SKM-1 treated with dmso at 0.1 percent for 144 hours (cell line): Measurements from ENCODE around the gene SIGLEC12.
A peak's percentile ranks its signal among the peaks of the same experiment; 100 is the strongest.

Experiments
- DNase-seq: peaks from one replicate; lab custom pipeline; 2025; ENCODE audit not compliant: unreplicated experiment; lab: John Stamatoyannopoulos, UW

SIGLEC12 gene

DNA sequence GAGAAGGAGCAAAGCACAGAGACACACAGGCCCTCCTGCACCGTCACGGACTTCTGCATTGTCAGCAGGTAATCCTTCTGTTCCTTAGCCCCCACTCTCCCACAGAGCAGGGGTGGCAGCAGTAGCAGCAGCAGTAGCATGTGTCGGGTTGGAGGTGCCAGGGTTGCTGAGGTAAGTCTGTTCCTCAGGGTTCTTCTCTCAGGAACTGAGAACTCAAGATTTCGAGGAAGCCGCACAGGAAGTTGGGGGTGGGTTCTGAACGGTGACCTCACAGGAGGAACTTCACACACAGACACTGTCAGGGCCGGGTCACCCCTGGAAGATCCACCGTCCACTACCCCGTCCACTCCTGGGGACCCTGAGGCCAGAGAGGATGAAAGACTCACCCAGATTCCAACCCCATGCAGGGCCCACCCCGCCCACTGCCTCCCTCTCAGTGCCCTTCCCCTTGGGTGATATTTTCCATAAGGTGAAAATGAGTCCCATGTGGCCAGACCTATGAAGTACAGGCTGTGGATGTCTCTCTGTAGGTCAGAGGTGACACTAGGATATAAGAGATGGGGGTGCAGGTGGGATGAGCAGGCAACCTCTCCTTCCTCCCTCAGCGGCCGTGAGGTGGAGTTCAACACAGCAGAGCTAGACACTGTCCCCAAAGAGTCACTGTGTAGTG, at the start of gene SIGLEC12:
TSS of gene SIGLEC12 (minus strand) at position 207 of the 670 bp plus-strand sequence. CDS start at position 140, 67 bp downstream.
- DNase-seq, result peak; percentile 33

DNA sequence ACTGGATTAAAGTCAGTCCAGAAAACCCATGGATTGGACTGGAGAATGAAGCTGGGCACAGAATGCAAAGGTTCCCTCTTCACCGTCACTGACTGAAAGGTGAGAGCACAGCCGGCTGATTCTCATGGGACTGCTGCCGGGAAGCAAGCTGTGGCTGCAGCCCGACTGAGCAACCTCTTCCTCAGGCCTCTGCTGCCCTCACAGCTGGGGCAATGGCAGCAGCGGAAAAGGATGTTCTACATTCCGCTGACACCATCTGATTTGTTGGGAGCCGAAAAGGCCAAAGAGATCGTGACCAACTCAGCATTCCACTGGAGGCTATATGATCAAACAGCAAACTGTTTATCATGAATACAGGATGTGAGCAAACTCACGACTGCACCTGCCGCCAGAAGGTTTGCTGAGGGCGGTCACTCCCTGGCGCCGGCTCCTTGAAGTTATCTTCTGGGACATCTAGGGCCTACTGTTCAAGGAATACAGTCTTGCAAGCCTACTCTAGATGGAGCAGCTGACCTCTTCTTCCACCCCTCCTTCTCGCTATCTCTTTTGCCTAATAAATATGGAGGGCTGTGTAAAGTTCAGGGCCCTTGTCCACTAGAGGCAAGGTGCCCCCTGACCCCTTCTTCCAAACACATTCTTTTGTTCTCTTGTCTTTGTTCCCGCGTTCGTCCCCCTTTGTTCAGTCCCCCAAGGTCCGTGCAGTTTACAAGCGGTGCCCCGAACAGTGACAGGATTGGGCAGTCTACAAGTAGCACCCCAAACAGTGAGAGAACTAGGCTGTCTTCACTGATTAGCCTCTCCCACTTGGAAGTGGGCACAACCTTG, 49.5 kb upstream of the SIGLEC12 start:
- DNase-seq, result no peak

DNA sequence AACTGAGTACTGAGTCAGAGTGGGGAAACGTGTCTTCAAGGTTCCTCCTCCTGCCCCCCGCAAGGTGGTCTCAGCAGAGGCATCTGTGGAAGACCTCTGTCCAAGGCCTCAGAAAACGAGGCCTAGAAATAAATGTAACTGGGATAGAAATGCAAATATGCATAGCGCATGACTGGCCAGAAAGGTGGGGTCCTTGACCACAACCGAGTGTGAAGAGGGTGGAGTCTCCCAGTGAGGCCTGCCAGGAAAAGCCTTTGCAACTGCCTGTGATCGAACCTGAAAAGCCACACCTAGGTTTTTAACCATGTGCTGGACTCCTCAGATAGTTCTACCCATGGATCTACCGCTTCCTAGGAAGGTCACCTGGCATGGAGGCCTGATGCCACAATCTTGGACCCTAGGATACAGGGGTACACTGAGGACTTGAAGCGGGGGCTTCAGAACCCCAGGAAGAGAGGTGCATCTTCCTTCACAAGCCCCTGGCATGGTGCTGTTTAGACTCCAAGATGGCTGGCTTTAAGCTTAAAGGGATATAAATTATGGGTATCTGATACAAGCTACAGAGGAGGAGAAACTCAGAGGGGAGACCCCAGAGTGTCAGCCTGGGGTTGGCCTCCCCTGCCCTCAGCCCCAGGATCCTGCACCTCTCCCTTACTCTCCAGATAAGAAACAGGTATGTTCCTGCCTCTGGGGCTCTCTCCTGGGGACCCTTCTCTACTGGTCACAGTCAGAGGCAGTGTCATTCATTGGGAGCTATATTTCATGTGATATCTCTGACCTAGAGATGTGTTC, 48.1 kb upstream of the SIGLEC12 start:
- no peak for DNase-seq

DNA sequence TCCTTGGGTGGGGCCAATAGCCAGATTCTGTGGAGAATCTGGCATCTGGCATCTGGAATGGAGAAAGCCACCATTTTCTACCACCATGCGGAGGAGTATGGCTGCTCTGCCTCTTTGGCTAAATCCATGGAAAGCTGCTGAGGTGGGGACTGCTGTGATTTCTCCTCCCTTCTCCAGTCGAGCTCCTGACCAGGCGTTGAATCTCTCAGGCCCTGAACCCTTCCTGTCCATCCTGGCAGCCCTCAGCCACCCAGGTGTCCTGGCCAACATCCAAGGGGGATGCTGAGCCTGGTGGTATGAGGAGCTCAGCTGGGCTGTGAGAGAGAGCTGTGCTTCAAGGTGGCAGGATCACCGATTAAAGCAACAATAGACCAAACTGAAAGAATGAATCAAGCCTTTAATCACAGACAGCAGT, 47.3 kb upstream of the SIGLEC12 start:
- no peak for DNase-seq

DNA sequence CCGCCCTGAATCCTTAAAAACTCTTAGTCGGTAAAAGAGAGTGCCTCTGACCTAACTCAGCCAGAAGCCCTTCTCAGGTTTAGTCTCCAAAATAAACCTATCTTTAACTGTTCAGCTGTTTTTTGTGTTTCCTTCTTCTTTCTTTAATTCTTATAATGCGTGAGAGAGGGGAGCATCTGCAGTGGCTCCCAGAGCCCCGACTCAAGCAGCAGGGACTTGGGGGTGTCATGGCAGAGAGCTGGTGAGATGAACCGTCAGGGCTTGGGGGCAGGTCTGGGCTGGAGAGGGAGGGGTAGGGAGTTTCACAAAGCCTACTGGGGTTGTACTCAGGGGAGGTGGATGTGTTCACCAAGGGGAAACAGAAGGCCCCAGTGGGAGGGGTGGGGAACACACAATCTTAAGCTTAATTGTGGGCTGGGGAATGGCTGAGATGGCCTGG, 46.6 kb upstream of the SIGLEC12 start:
- no peak for DNase-seq

DNA sequence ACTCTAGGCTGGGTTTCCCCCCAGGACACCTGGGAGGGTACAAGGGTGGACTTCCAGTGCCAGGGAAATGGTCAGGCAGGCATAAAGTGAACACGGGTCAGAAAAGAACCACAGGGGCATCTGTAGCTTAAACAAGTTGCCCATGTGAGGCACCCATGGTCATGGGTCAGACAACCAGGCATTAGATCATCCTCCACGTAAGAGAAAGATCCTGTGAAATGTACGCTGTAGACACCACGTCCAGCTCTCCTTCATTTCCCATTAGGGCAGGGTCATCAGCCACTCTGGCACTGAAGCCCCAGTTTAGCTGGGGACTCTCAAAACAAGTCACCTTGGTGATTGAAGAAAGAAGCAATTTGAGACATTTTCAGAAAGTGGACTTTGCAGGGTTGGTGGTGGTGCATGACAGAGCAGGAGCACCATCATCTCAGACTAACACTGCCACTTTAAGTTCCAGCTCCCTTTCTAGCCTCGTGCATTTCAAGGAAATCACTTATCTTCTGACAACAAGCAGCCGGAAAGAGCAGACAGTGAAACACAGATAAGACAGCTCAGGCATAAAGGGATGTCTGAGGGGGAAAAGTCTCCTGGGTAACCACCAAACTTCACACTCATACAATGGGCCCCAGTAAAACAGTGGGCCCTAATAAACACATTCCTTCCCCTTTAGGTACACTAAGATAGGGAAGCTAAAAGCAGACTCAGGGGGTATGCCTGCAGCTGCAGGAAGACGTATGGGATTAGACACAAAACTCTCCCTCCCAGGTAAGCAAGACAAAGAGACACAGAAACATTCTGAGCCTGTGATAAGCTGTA, 46.0 kb upstream of the SIGLEC12 start:
- DNase-seq, result no peak

DNA sequence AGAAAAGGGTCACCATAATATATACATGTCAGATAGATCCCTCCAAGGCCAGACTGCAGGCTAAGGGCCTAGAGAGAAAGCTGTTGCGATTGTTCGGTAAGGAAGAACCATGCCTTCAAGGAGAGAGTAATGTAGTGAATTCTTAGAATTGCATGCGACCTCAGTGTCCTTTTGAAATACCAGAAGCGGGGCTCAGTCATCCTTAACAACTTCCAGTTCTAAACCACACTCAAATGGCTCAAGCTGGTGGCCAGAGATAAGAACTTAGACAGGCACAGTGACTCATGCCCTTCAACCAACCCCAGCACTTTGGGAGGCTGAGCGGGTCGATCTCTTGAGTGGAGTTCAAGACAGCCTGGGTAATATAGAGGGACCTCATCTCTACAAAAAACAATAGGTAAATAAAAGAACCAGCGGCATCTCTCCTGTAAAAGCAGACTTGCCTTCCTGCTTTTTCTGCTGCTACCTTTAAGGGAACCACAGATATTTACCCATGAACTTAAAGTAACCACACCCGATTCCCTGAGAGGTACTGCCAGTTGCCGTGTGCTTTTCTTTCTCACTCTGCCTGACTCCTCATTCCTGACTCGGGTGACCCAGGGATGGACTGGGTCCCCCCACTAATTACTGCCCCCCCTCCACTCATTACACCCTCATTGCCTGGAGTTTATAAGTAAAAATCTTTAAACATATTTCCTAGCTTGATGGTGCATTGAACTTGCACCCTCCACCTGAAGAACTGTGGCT, 45.2 kb upstream of the SIGLEC12 start:
- DNase-seq, result peak; percentile 47

DNA sequence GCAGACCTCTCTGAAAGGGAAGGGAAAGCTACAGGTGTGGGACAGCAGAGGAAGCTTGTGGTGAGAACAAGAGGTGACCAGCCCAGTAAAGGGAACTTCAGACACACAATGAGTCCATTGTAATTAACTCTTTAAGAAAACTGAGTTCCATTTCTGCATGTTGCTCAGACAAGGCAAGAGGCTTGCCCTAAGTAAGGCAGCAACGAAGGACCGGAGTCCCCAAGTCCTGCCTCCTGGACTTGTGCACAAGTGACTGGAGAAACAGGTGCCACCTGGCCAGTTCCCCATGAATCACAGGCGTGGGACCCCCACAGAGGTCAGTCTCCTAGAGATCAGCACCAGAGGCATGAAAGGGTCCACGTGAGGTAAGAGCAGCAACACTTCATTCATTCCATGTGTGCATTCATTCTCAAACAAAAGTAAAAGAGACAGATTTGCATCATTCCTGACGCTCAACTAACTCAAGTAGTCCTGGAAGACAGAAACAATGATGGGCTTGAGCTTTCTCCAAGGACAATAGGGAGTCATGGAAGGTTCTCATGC, 44.6 kb upstream of the SIGLEC12 start:
- no peak for DNase-seq

DNA sequence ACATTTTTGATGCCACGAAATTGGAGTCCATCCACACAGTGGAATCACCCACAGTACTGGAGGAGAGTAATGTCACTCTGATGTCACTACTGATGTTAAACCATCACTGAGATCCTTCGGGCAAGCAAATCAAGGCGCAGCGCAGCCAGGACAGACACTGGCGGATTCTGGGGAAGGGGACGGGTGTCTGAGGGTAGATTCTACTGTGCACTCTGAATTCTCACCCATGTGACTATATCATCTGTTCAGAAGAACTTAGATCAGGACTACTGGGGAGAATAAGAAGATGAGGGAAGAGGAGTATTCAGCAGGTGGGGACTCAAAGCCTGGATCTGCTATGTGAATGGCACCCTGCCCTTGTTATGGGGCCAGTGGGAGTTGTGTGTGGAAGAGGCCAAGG, 42.4 kb upstream of the SIGLEC12 start:
- no peak for DNase-seq

DNA sequence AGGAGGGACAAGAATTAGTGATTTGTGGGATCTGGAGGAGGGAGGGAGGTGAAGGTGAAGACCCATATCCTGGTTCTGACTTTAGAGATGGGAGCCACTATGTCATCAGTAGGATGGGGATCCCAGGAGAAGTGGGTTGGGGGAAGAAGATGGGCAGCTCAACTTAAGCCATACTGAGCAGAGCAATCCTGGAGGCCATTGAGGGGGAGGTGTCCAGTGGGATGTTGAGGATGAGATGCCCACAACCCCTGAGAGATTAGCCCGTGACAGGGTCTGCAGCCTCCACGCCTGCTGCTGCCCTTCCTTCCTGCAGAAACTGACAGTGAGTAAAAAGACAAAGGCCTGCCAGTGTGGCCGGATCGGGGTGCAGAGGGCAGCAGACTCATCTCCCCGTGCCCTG, 41.1 kb upstream of the SIGLEC12 start:
- DNase-seq, result no peak

DNA sequence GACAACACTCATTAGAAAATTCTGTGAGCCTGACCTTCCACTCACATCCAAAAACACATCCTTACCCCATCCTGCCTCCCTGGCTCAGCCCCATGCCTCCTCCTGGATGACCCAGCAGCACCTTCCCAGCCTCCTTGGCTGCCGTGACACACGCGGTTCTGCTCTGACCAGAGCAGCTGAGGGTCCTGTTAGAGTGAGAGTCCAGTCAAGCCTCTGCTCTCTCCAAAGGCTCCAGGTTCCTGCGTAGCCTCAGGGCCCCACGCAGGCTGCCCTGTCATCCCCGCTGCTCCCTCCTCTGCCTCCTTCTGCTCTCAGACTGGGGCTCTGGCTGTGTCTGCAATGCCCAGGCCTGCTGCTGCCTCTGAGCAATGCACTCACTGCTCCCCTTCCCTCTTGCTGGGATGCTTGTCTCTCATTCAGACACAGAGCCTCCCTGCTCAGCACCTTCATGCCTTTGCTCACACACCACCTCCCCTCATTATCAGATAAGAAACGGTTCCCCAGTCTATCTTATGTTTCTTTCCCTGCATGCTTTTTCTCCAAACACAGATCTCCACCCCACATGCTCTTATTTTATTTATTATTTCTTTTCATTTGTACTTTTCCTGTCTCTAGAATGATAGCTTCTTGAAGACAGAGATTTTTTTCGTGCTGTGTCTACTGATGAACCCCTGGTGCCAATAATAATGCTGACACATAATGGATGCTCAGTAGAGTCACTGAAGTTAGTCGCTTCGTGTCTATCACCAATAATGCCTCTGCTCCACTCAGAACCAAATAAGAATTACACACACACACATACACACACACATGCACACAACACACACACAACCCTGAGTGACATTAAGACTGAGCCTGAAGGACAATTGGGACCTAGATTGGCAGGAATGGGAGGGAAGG, 40.1 kb upstream of the SIGLEC12 start:
- DNase-seq, result no peak

DNA sequence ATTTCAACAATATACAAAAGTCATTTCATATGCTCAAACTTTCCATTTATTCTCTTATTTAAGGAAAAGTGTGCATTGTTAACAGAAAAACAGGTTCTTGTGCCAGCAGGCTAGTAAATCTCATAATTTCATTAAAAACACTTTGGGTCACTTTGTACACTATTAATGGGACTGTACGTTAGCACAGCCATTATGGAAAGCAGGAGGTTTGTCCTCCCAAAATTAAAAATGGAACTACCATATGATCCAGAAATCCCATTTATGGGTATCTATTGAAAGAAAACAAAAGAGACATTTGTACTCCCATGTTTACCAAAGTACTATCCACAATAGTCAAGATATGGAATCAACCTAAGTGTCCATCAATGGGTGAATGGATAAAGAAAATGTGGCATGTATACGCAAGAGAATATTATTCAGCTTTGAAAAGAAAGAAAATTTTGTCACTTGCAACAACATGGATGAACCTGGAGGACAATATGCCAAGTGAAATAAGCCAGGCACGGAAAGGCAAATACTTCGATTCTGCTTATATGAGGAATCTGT, 38.3 kb upstream of the SIGLEC12 start:
- DNase-seq, result no peak

DNA sequence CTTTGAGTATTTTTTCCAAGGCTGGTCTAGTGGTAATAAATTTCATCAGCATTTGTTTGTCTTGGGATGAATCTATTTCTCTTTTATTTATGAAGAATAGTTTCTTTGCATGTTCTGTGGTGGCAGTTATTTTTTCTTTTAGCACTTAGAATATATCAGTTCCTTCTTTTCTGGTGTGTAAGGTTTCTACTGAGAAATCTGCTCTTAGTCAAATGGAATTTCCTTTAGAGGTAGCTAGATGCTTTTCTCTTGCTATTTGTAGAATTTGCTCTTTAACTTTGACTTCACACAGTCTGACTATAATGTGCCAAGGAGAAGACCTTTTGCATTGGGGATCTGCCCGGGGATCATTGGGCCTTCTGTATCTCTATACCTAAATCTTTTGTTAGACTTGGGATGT, 33.9 kb upstream of the SIGLEC12 start:
- no peak for DNase-seq

DNA sequence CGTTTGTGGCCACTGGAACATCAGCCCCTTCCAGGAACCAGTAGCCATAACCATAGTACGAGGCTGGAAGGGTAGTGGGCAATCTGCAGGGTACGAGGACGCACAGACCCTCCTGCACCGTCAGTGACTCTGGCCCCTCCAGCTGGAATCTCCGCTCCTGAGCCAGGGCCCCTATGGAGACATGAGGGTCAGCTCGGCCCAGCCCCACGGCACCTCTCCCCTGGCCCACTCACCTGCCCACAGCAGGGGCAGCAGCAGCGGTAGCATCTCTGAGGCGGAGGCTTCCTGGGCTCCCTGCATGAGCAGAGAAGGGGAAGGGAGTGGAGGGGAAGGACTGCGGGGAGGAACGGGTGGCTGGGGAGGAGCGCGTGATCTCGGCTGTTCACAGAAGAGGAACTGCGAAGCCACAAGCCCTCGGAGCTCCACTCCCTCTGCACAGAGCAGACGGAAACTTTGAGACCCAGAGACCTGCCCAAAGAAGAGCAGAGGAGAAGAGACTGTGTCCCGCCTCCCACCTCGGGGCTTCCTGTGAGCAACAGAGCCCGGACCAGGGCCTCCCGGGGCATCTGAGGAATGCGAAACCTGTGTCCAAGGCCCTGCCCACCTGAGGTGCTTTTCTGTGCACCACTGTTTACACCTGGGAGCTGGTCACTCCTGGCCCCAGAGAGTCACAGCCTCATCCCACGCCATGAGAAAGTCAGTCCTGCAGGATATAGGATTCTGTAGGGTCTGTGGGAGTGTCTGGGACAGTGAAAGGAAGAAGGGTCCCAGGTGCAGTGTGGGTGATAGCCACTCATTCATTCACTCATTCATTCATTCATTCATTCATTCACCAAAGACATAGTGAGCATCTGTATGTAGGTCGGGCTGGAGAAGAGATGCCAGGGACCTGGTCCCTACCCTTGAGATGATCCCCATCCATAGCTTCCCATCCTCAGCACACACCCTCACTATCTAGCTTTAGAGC, 30.0 kb upstream of the SIGLEC12 start, which contains the start of gene SIGLEC6:
TSS of gene SIGLEC6 (minus strand) at position 322 of the 967 bp plus-strand sequence. CDS start at position 300, 22 bp downstream.
- peak; percentile 65 for DNase-seq

DNA sequence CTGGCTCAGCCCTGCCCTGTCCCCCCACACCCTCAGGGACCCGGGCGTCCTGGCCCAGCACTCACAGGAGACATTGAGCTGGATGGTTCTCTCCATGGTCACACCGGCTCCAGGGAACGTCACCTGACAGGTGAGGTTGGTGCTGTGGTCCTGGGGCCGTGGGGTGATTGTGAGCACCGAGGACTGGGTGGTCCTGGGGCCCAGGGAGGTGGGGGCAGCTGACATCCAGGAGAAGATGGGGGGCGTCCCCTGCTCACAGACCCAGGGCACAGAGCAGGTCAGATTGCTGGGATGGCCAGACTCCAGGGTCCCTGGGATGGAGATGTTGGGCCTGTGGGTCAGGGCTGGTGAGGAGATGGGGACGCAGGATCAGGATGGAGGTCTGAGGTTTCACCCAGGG, 29.0 kb upstream of the SIGLEC12 start:
- DNase-seq, result no peak

DNA sequence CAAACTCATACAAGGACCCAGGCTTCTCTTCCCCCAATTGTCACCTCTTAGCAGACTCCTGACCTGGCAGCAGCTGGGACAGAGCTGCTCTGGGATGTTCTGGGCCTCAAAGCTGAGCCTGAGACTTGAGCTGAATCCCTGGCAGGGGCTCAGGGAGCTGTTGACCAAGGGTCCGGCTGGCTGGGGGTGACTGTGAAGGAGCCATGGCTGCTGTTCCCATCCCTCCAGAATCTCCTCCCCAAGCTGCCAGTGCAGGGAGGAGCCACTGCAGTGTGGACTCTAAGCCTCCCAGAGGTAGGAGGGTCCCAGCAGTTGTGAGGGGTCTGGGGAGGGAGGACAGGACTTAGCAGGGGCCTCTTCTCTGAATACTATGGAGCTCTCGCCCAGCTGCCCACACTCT, 27.7 kb upstream of the SIGLEC12 start:
- DNase-seq, result no peak

DNA sequence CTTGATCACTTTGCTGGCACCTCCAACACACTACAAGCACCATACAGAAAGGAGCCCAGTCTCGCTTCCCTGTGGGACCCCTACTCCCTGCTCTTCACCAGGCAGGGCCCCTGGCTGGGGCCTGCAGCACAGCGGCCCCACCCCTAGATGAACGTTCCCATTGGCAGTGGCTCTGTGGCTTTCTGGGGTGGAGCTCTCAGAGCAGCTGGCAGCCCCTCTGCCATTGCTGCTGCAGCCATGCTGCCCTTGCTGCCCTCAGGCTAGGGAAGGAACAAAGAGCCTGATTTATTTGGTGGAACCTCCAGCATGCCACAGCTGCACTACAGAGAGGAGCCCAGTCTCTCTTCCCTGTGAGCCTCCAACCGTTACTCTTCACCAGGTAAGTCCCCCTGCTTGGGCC, 24.1 kb upstream of the SIGLEC12 start:
- no peak for DNase-seq
